ENCODE results near the gene THBS2.

- TF ChIP-seq, protein P1, sequence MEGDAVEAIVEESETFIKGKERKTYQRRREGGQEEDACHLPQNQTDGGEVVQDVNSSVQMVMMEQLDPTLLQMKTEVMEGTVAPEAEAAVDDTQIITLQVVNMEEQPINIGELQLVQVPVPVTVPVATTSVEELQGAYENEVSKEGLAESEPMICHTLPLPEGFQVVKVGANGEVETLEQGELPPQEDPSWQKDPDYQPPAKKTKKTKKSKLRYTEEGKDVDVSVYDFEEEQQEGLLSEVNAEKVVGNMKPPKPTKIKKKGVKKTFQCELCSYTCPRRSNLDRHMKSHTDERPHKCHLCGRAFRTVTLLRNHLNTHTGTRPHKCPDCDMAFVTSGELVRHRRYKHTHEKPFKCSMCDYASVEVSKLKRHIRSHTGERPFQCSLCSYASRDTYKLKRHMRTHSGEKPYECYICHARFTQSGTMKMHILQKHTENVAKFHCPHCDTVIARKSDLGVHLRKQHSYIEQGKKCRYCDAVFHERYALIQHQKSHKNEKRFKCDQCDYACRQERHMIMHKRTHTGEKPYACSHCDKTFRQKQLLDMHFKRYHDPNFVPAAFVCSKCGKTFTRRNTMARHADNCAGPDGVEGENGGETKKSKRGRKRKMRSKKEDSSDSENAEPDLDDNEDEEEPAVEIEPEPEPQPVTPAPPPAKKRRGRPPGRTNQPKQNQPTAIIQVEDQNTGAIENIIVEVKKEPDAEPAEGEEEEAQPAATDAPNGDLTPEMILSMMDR (IDR thresholded peaks at IDR 0.05 in 4 of 5, conservative IDR thresholded peaks at IDR 0.05 in 1 of 5): no peak
- no peak for TF ChIP-seq POLR2A (IDR thresholded peaks at IDR 0.05)
Observed at GRCh38 chr6:169230322-169230665, 23.4 kb downstream of the THBS2 start.
